Measurements from ENCODE around the gene CSF1. TPM values are rescaled to one million over a fixed set of nuclear protein-coding genes. Genes with fewer than 3 reads are reported as not detected.

Gene CSF1
- total and polyA plus RNA-seq, 2 of the 13 experiments (the other 11 are each of a cell fraction or from before 2014, with no cell fraction given) = 4.6 to 13.3 TPM

- TF ChIP-seq ZNF318 (CRISPR knock-in tag; IDR thresholded peaks at IDR 0.05) = 0 out of 2 replicates have a peak, but pooled peaks have one; percentile 41
- 0 out of 2 replicates have a peak, but pooled peaks have one; percentile 23 for TF ChIP-seq POLR2AphosphoS5 (IDR thresholded peaks at IDR 0.05; ENCODE audit: low read depth, low read length)
- TF ChIP-seq ZMYM3 (CRISPR knock-in tag; IDR thresholded peaks at IDR 0.05) = peak; percentile 43; the same call in 1 of the 2 replicates
- peak; percentile 37; the same call in 1 of the 2 replicates for TF ChIP-seq HNF4G (IDR thresholded peaks at IDR 0.05; ENCODE audit: borderline replicate concordance, low read depth, low read length)
- no peak for TF ChIP-seq HNF4G (CRISPR knock-in tag; IDR thresholded peaks at IDR 0.05; ENCODE audit: borderline replicate concordance, low read depth)
- peak in 1 of 2 experiments; percentile 38; a peak in 1 of 4 replicates for TF ChIP-seq POLR2A (IDR thresholded peaks at IDR 0.05; ENCODE audit: insufficient read depth in 1 of 2, low read depth in 2 of 2, low read length in 2 of 2)
- no peak for TF ChIP-seq ZNF30 (CRISPR knock-in tag; IDR thresholded peaks at IDR 0.05)
- TF ChIP-seq HBP1 (CRISPR knock-in tag; IDR thresholded peaks at IDR 0.05; ENCODE audit: low read depth) = 0 out of 2 replicates have a peak, but pooled peaks have one; percentile 34
- TF ChIP-seq SAP130 (CRISPR knock-in tag; IDR thresholded peaks at IDR 0.05; ENCODE audit: low read depth) = peak; percentile 28; the same call in 1 of the 2 replicates
- TF ChIP-seq HNF1A (IDR thresholded peaks at IDR 0.05; ENCODE audit: low read depth) = no peak
- TF ChIP-seq HNF1A (CRISPR knock-in tag; IDR thresholded peaks at IDR 0.05; ENCODE audit: borderline replicate concordance) = peak; percentile 47; the same call in 1 of the 2 replicates
- TF ChIP-seq ZNF883 (CRISPR knock-in tag; IDR thresholded peaks at IDR 0.05; ENCODE audit: not compliant biosample characterization) = no peak
- peak; percentile 34; the same call in 1 of the 2 replicates for TF ChIP-seq ZMYM4 (CRISPR knock-in tag; IDR thresholded peaks at IDR 0.05)
- TF ChIP-seq TCF7 (IDR thresholded peaks at IDR 0.05; ENCODE audit: low read depth) = no peak
- peak; percentile 56; the same call in 1 of the 2 replicates for TF ChIP-seq RXRB (CRISPR knock-in tag; IDR thresholded peaks at IDR 0.05; ENCODE audit: borderline replicate concordance)
- TF ChIP-seq MED1 (CRISPR knock-in tag; IDR thresholded peaks at IDR 0.05) = peak; percentile 68
- no peak for TF ChIP-seq MYNN (CRISPR knock-in tag; IDR thresholded peaks at IDR 0.05; ENCODE audit: low read depth)
Measured at GRCh38 chr1:109931189-109931731, 20.6 kb downstream of the CSF1 start (continued).

All from HepG2 (cell line).